Karpas-422 (cell line): Measurements from ENCODE around the gene UCK2. TPM values are rescaled to one million over a fixed set of nuclear protein-coding genes. Genes with fewer than 3 reads are reported as not detected.

Source experiments
- DNase-seq: peaks from one replicate; pipeline ENCODE4 v3.0.0-alpha.2; 2015
- H2AFZ ChIP-seq: fragments of 200-600 bp; sonication (generic); 2 replicates; pipeline ENCODE4 v1.6.1; 2014; ENCODE audit warnings: antibody characterized with exemption, low read length, mixed read lengths
- H3K27ac ChIP-seq: fragments of 200-600 bp; sonication (generic); 2 replicates; pipeline ENCODE4 v1.5.1; 2014; ENCODE audit warnings: mild to moderate bottlenecking, low read length, moderate library complexity
- H3K27me3 ChIP-seq: fragments of 200-600 bp; sonication (generic); 2 replicates; pipeline ENCODE4 v1.6.1; 2014; ENCODE audit warnings: low read length, mixed read lengths
- H3K36me3 ChIP-seq: fragments of 200-600 bp; sonication (generic); 2 replicates; pipeline ENCODE4 v1.6.1; 2014; ENCODE audit warnings: low read length, mixed read lengths; ENCODE audit not compliant: insufficient read depth
- H3K4me1 ChIP-seq: fragments of 200-600 bp; sonication (generic); 2 replicates; pipeline ENCODE4 v1.6.1; 2014; ENCODE audit warnings: mild to moderate bottlenecking, low read length, mixed read lengths
- H3K4me2 ChIP-seq: fragments of 200-600 bp; sonication (generic); 2 replicates; pipeline ENCODE4 v1.6.1; 2014; ENCODE audit warnings: low read length, low read depth, mild to moderate bottlenecking; ENCODE audit not compliant: poor library complexity, severe bottlenecking
- H3K4me3 ChIP-seq: fragments of 200-600 bp; sonication (generic); 2 replicates; pipeline ENCODE4 v1.5.1; 2014; ENCODE audit warnings: mild to moderate bottlenecking, antibody characterized with exemption, low read length, mixed read lengths
- H3K79me2 ChIP-seq: fragments of 200-600 bp; sonication (generic); 2 replicates; pipeline ENCODE4 v1.6.1; 2014; ENCODE audit warnings: mild to moderate bottlenecking, low read length, mixed read lengths
- H3K9ac ChIP-seq: fragments of 200-600 bp; sonication (generic); 2 replicates; pipeline ENCODE4 v1.6.0; 2014; ENCODE audit warnings: low read length
- H3K9me2 ChIP-seq: fragments of 200-600 bp; sonication (generic), shearing (Covaris generic); replicated peaks from 2 replicates; pipeline ENCODE4 v1.6.0; 2014; ENCODE audit warnings: mild to moderate bottlenecking, low read length, moderate library complexity; ENCODE audit not compliant: insufficient read depth
- H3K9me3 ChIP-seq: fragments of 300-700, 200-600 bp; sonication (generic); 2 replicates; pipeline ENCODE4 v1.6.1; 2014; ENCODE audit warnings: low read length, mixed read lengths
- H4K20me1 ChIP-seq: fragments of 200-600 bp; sonication (generic); 2 replicates; pipeline ENCODE4 v1.6.1; 2014; ENCODE audit warnings: mild to moderate bottlenecking, antibody characterized with exemption, low read length, low read depth; ENCODE audit not compliant: insufficient read depth
- total RNA-seq: library from RNA; depleted of rRNA; stranded (reverse); fragments of >200 nt; shearing (Covaris generic); gene quantifications from 2 replicates; pipeline ENCODE4 v1.2.3, GENCODE V29; 2014; ENCODE audit warnings: low replicate concordance

The UCK2 gene
- total RNA-seq, 1 experiment from 2014 or later: 67.9 TPM

- H3K9me2 ChIP-seq: no peaks in the 10 kb centered on the region
- no peak for DNase-seq
- no peaks in the 10 kb centered on the region for H3K9me3 ChIP-seq
- H3K79me2 ChIP-seq: no peaks in the 10 kb centered on the region
- H3K27me3 ChIP-seq: no peaks in the 10 kb centered on the region
- no peak overlapping the region for H2AFZ ChIP-seq
- no peaks in the 10 kb centered on the region for H3K4me1 ChIP-seq
- H3K9ac ChIP-seq: no peak overlapping the region
- no peak overlapping the region for H3K4me2 ChIP-seq
- H3K36me3 ChIP-seq: no peaks in the 10 kb centered on the region
- H3K27ac ChIP-seq: no peak overlapping the region
- no peak overlapping the region for H3K4me3 ChIP-seq
- 0 out of 2 replicates have a peak, but pooled peaks cover 5% of the 10 kb centered on the region for H4K20me1 ChIP-seq
Measured at GRCh38 chr1:165915932-165916348, 88.5 kb downstream of the UCK2 start.

DNA sequence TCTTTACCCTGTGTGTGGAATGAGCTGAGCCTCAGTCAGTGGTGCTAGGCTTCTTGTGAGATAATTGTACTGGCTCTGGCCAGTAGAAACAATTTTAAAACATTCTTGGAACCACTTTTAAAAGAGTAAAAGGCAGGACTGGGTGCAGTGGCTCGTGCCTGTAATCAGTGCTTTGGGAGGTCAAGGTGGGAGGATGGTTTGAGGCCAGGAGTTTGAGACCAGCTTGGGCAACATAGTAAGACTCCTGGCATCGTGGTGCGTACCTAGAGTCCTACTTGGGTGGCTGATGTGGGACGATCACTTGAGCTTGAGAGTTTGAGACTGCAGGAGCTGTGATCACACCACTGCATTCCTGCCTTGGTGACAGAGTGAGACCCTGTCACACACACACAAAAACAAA, 89.8 kb downstream of the UCK2 start:
- Histone ChIP-seq H3K79me2 (no peaks in the 10 kb centered on the region), H3K27ac (no peak overlapping the region), H3K27me3 (no peaks in the 10 kb centered on the region), H3K36me3 (no peaks in the 10 kb centered on the region), H3K9ac (no peak overlapping the region), H4K20me1 (0 out of 2 replicates have a peak, but pooled peaks cover 5% of the 10 kb centered on the region), H2AFZ (no peak overlapping the region), H3K9me3 (no peaks in the 10 kb centered on the region), H3K4me1 (no peaks in the 10 kb centered on the region), H3K4me3 (no peak overlapping the region), H3K4me2 (no peak overlapping the region), H3K9me2 (no peaks in the 10 kb centered on the region)
- no peak for DNase-seq

GRCh38 chr1:165924117-165924516, 96.7 kb downstream of the UCK2 start:
- H3K9ac ChIP-seq: no peak overlapping the region
- H3K9me2 ChIP-seq: no peaks in the 10 kb centered on the region
- no peaks in the 10 kb centered on the region for H3K27me3 ChIP-seq
- H3K4me2 ChIP-seq: no peak overlapping the region
- no peaks in the 10 kb centered on the region for H3K36me3 ChIP-seq
- H3K27ac ChIP-seq: no peak overlapping the region
- no peak for DNase-seq
- no peaks in the 10 kb centered on the region for H3K79me2 ChIP-seq
- H3K9me3 ChIP-seq: no peaks in the 10 kb centered on the region
- no peak overlapping the region for H2AFZ ChIP-seq
- no peak overlapping the region for H3K4me3 ChIP-seq
- no peaks in the 10 kb centered on the region for H3K4me1 ChIP-seq
- H4K20me1 ChIP-seq: 0 out of 2 replicates have a peak, but pooled peaks cover 5% of the 10 kb centered on the region

GRCh38 chr1:165925498-165926079, 98.2 kb downstream of the UCK2 start:
- no peak for DNase-seq
- no peak overlapping the region for H2AFZ ChIP-seq
- H4K20me1 ChIP-seq: 0 out of 2 replicates have a peak, but pooled peaks cover 5% of the 10 kb centered on the region
- no peaks in the 10 kb centered on the region for H3K9me3 ChIP-seq
- H3K36me3 ChIP-seq: no peaks in the 10 kb centered on the region
- H3K4me2 ChIP-seq: no peak overlapping the region
- no peaks in the 10 kb centered on the region for H3K79me2 ChIP-seq
- H3K4me3 ChIP-seq: no peak overlapping the region
- H3K27me3 ChIP-seq: no peaks in the 10 kb centered on the region
- H3K9ac ChIP-seq: no peak overlapping the region
- no peaks in the 10 kb centered on the region for H3K9me2 ChIP-seq
- H3K27ac ChIP-seq: no peak overlapping the region
- H3K4me1 ChIP-seq: no peaks in the 10 kb centered on the region

DNA sequence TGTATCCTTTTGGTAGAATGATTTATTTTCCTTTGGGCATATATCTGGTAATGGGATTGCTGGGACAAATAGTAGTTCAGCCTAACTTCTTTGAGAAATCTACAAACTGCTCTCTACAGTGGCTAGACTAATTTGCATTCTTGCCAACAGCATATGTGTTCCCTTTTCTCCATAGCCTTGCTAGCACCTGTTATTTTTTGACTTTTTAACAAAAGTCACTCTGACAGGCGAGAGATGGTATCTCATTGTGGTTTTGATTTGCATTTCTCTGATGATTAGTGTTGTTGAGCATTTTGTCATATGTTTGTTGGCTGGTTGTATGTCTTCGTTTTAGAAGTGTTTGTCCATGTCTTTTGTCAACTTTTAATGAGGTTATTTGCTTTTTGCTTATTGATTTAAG, 99.8 kb downstream of the UCK2 start:
- no peaks in the 10 kb centered on the region for H3K9me2 ChIP-seq
- 0 out of 2 replicates have a peak, but pooled peaks cover 5% of the 10 kb centered on the region for H4K20me1 ChIP-seq
- H3K27me3 ChIP-seq: no peaks in the 10 kb centered on the region
- H3K9ac ChIP-seq: no peak overlapping the region
- no peaks in the 10 kb centered on the region for H3K9me3 ChIP-seq
- H3K36me3 ChIP-seq: no peaks in the 10 kb centered on the region
- no peak overlapping the region for H3K4me3 ChIP-seq
- no peak for DNase-seq
- no peak overlapping the region for H3K4me2 ChIP-seq
- no peak overlapping the region for H2AFZ ChIP-seq
- no peaks in the 10 kb centered on the region for H3K4me1 ChIP-seq
- H3K27ac ChIP-seq: no peak overlapping the region
- H3K79me2 ChIP-seq: no peaks in the 10 kb centered on the region

- Histone ChIP-seq H2AFZ (no peak overlapping the region), H3K4me1 (no peaks in the 10 kb centered on the region; the same call in 1 of the 2 replicates), H3K9me3 (no peaks in the 10 kb centered on the region), H3K27me3 (no peaks in the 10 kb centered on the region), H3K4me3 (no peak overlapping the region), H3K36me3 (no peaks in the 10 kb centered on the region), H3K4me2 (no peak overlapping the region), H3K27ac (no peak overlapping the region), H3K79me2 (no peaks in the 10 kb centered on the region), H3K9me2 (no peaks in the 10 kb centered on the region), H3K9ac (no peak overlapping the region), H4K20me1 (0 out of 2 replicates have a peak, but pooled peaks cover 5% of the 10 kb centered on the region)
- peak; percentile 84 for DNase-seq
Measured at GRCh38 chr1:165928075-165928731, 100.8 kb downstream of the UCK2 start.

DNA sequence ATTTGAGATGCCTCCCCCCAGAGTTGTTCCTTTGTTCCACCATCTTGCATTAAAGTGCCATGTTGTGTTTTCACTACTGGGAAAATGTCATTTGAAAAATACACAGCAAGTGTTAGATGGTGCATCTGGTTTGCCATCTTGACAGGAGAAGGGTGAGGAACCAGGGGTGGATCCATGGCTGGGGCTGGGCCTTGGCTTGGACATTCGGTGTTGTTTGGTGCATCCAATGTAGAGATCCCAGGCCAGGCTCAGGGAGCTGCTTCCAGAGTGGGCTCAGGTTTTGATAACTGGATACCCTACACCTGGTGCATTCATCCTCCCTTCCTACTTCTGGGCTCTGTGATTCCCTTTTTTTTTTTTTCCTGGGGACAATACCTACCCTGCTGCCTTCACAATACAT, 103.5 kb downstream of the UCK2 start:
- Histone ChIP-seq H3K4me3 (no peak overlapping the region), H3K9ac (no peak overlapping the region), H3K36me3 (no peaks in the 10 kb centered on the region), H3K27me3 (no peaks in the 10 kb centered on the region), H3K4me2 (no peak overlapping the region), H3K4me1 (peaks cover 7% of the 10 kb centered on the region), H3K9me3 (no peaks in the 10 kb centered on the region), H3K27ac (no peak overlapping the region), H3K9me2 (no peaks in the 10 kb centered on the region), H2AFZ (no peak overlapping the region), H4K20me1 (no peaks in the 10 kb centered on the region), H3K79me2 (no peaks in the 10 kb centered on the region)
- DNase-seq: no peak

GRCh38 chr1:165933446-165934170, 106.2 kb downstream of the UCK2 start:
- no peaks in the 10 kb centered on the region for H3K27me3 ChIP-seq
- H3K9ac ChIP-seq: no peak overlapping the region
- peaks cover 7% of the 10 kb centered on the region for H3K4me1 ChIP-seq
- no peaks in the 10 kb centered on the region for H3K9me3 ChIP-seq
- no peaks in the 10 kb centered on the region for H3K79me2 ChIP-seq
- H3K4me3 ChIP-seq: no peak overlapping the region
- no peaks in the 10 kb centered on the region for H3K9me2 ChIP-seq
- no peaks in the 10 kb centered on the region for H3K36me3 ChIP-seq
- DNase-seq: no peak
- no peaks in the 10 kb centered on the region for H4K20me1 ChIP-seq
- H2AFZ ChIP-seq: no peak overlapping the region
- H3K4me2 ChIP-seq: no peak overlapping the region
- H3K27ac ChIP-seq: no peak overlapping the region
